ENCODE measurements around the gene SARNP. TPM values are rescaled to one million over a fixed set of nuclear protein-coding genes. Genes with fewer than 3 reads are reported as not detected.
"Not testable (repeated sequence)": the region's sequence is repeated elsewhere in the genome, so short reads cannot be mapped to it uniquely, and the experiment has no call there.

The SARNP gene
- total and polyA plus RNA-seq, 2 donors (not counting 1 experiment from before 2014, with no cell fraction given): 88.5 to 183 TPM

GRCh38 chr12:55760663-55761062 is 56.9 kb downstream of the SARNP start:
- DNase-seq (ENCODE audit: low read depth in 2 of 2): no peak
- H3K4me3 ChIP-seq (replicated peaks in 1 of 4; ENCODE audit: control extremely low read depth in 1 of 4, insufficient read depth in 1 of 4, low read depth in 3 of 4, low read length in 4 of 4): no peak overlapping the region
- H3K9ac ChIP-seq (ENCODE audit: insufficient read depth, low read length): no peak overlapping the region
- TF ChIP-seq CTCF (conservative IDR thresholded peaks at IDR 0.05 in 1 of 2, IDR thresholded peaks at IDR 0.05 in 1 of 2; ENCODE audit: low read depth in 1 of 2, low read length in 2 of 2) (no peak), EZH2 (IDR thresholded peaks at IDR 0.05; ENCODE audit: low read length, missing control alignments) (no peak)
- peaks cover 7% of the 10 kb centered on the region for H3K36me3 ChIP-seq (ENCODE audit: control insufficient read depth, insufficient read depth, low read length)
- no peak overlapping the region for H3K4me2 ChIP-seq (ENCODE audit: extremely low read depth, insufficient read depth, low read length)
- no peak overlapping the region for H2AFZ ChIP-seq (ENCODE audit: low read length)
- no peaks in the 10 kb centered on the region for H3K4me1 ChIP-seq (ENCODE audit: control insufficient read depth, extremely low read depth, insufficient read depth, low read length)
- no peaks in the 10 kb centered on the region for H3K9me3 ChIP-seq (ENCODE audit: control insufficient read depth, insufficient read depth, low read depth, low read length)
- peaks cover 1% of the 10 kb centered on the region for H3K79me2 ChIP-seq (ENCODE audit: control insufficient read depth, insufficient read depth, low read length)
- H3K27me3 ChIP-seq (ENCODE audit: control insufficient read depth, insufficient read depth, low read length): no peaks in the 10 kb centered on the region
- H3K27ac ChIP-seq (ENCODE audit: insufficient read depth, low read length): no peak overlapping the region
- no peaks in the 10 kb centered on the region for H4K20me1 ChIP-seq (ENCODE audit: control insufficient read depth, extremely low read depth, insufficient read depth, low read length)

- not testable (repeated sequence) for H3K27ac ChIP-seq (ENCODE audit: insufficient read depth, low read length); DNase-seq (ENCODE audit: low read depth in 2 of 2); H3K36me3 ChIP-seq (ENCODE audit: control insufficient read depth, insufficient read depth, low read length); H2AFZ ChIP-seq (ENCODE audit: low read length); H3K79me2 ChIP-seq (ENCODE audit: control insufficient read depth, insufficient read depth, low read length); H4K20me1 ChIP-seq (ENCODE audit: control insufficient read depth, extremely low read depth, insufficient read depth, low read length); H3K4me2 ChIP-seq (ENCODE audit: extremely low read depth, insufficient read depth, low read length); H3K9me3 ChIP-seq (ENCODE audit: control insufficient read depth, insufficient read depth, low read depth, low read length); H3K4me3 ChIP-seq (replicated peaks in 1 of 4; ENCODE audit: control extremely low read depth in 1 of 4, insufficient read depth in 1 of 4, low read depth in 3 of 4, low read length in 4 of 4); H3K27me3 ChIP-seq (ENCODE audit: control insufficient read depth, insufficient read depth, low read length); H3K9ac ChIP-seq (ENCODE audit: insufficient read depth, low read length); H3K4me1 ChIP-seq (ENCODE audit: control insufficient read depth, extremely low read depth, insufficient read depth, low read length)
These were observed 58.9 kb downstream of the SARNP start for GRCh38 chr12:55758575-55758974.

- TF ChIP-seq EZH2 (IDR thresholded peaks at IDR 0.05; ENCODE audit: low read length, missing control alignments) (no peak), CTCF (conservative IDR thresholded peaks at IDR 0.05 in 1 of 2, IDR thresholded peaks at IDR 0.05 in 1 of 2; ENCODE audit: low read depth in 1 of 2, low read length in 2 of 2) (no peak)
- peaks cover 9% of the 10 kb centered on the region for H3K36me3 ChIP-seq (ENCODE audit: control insufficient read depth, insufficient read depth, low read length)
These were observed 59.8 kb downstream of the SARNP start for GRCh38 chr12:55757701-55758100.

More at GRCh38 chr12:55757701-55758100, 59.8 kb downstream of the SARNP start:
- no peak overlapping the region for H3K4me3 ChIP-seq (replicated peaks in 1 of 4; ENCODE audit: control extremely low read depth in 1 of 4, insufficient read depth in 1 of 4, low read depth in 3 of 4, low read length in 4 of 4)
- no peaks in the 10 kb centered on the region for H3K79me2 ChIP-seq (ENCODE audit: control insufficient read depth, insufficient read depth, low read length)
- H2AFZ ChIP-seq (ENCODE audit: low read length): no peak overlapping the region
- H3K27me3 ChIP-seq (ENCODE audit: control insufficient read depth, insufficient read depth, low read length): no peaks in the 10 kb centered on the region
- no peak overlapping the region for H3K4me2 ChIP-seq (ENCODE audit: extremely low read depth, insufficient read depth, low read length)
- no peaks in the 10 kb centered on the region for H4K20me1 ChIP-seq (ENCODE audit: control insufficient read depth, extremely low read depth, insufficient read depth, low read length)
- H3K27ac ChIP-seq (ENCODE audit: insufficient read depth, low read length): no peak overlapping the region
- no peak for DNase-seq (ENCODE audit: low read depth in 2 of 2)
- H3K4me1 ChIP-seq (ENCODE audit: control insufficient read depth, extremely low read depth, insufficient read depth, low read length): no peaks in the 10 kb centered on the region
- H3K9ac ChIP-seq (ENCODE audit: insufficient read depth, low read length): no peak overlapping the region
- no peaks in the 10 kb centered on the region for H3K9me3 ChIP-seq (ENCODE audit: control insufficient read depth, insufficient read depth, low read depth, low read length)
